Esophagus (tissue), 2 donors: ENCODE data around the gene JARID2. TPM values are rescaled to one million over a fixed set of nuclear protein-coding genes. Genes with fewer than 3 reads are reported as not detected.

Source experiments
- H3K27ac ChIP-seq, 2 donors: one replicate each; pipeline ENCODE4 v1.5.1; 2013; ENCODE audit warnings: low read depth in 2 of 2, mild to moderate bottlenecking in 2 of 2, inconsistent platforms in 1 of 2, low read length in 1 of 2, moderate library complexity in 1 of 2
- H3K27me3 ChIP-seq, 2 donors: one replicate each; pipeline ENCODE4 v1.6.1; 2013; ENCODE audit warnings: low read length in 2 of 2, control low read depth in 1 of 2, mild to moderate bottlenecking in 1 of 2; ENCODE audit not compliant: insufficient read depth in 2 of 2, control insufficient read depth in 1 of 2
- H3K36me3 ChIP-seq, 2 donors: one replicate each; pipeline ENCODE4 v1.6.1; 2013; ENCODE audit warnings: low read length in 1 of 2; ENCODE audit not compliant: control insufficient read depth in 2 of 2, insufficient read depth in 2 of 2
- H3K4me1 ChIP-seq, 2 donors: one replicate each; pipeline ENCODE4 v1.6.1; 2013; ENCODE audit warnings: low read length in 1 of 2; ENCODE audit not compliant: control insufficient read depth in 2 of 2, insufficient read depth in 2 of 2
- H3K4me3 ChIP-seq, 2 donors: one replicate each; pipeline ENCODE4 v1.5.1; 2013; ENCODE audit warnings: low read length in 2 of 2, mild to moderate bottlenecking in 2 of 2, low read depth in 1 of 2, moderate library complexity in 1 of 2
- H3K9me3 ChIP-seq, 2 donors: one replicate each; pipeline ENCODE4 v1.6.1; 2013; ENCODE audit warnings: mild to moderate bottlenecking in 2 of 2, low read depth in 1 of 2, low read length in 1 of 2, moderate library complexity in 1 of 2; ENCODE audit not compliant: control insufficient read depth in 2 of 2, insufficient read depth in 1 of 2
- WGBS, 2 donors: extraction: QIAGEN DNeasy Blood & Tissue Kit; methylation state at CpG; one replicate each; pipeline ENCODE4 v1.1.7; 2013; 5-methylcytosine and 5-hydroxymethylcytosine counted together
- polyA plus RNA-seq, 2 donors: library from polyadenylated mRNA; stranded (reverse); fragments of 200-250 nt; gene quantifications; one replicate each; pipeline ENCODE4 v1.2.3, GENCODE V29; 2013
- donor health status: healthy with polysubstance abuse.
- donor health status: Bipolar disorder and iron deficiency.

Gene JARID2
- polyA plus RNA-seq, 2 donors = 7.9 to 8.3 TPM

- Histone ChIP-seq H3K4me3 (no peak overlapping the region), H3K36me3 (peaks cover 16 to 69% of the 10 kb centered on the region in 2 donors), H3K27ac (no peak overlapping the region), H3K27me3 (no peaks in the 10 kb centered on the region), H3K9me3 (no peaks in the 10 kb centered on the region), H3K4me1 (peaks cover 0 to 9% of the 10 kb centered on the region in 2 donors)
- WGBS, 2 donors = 94 to 95% methylated on average over 6 of the region's 6 CpGs
Measured at GRCh38 chr6:15515226-15515625, 269.4 kb downstream of the JARID2 start.

GRCh38 chr6:15515660-15516375 is 269.9 kb downstream of the JARID2 start:
- Histone ChIP-seq H3K36me3 (peaks cover 14 to 69% of the 10 kb centered on the region in 2 donors), H3K27me3 (no peaks in the 10 kb centered on the region), H3K27ac (no peak overlapping the region), H3K4me1 (peaks cover 0 to 9% of the 10 kb centered on the region in 2 donors), H3K9me3 (no peaks in the 10 kb centered on the region), H3K4me3 (no peak overlapping the region)
- WGBS, 2 donors = 81 to 87% methylated on average over 18 of the region's 18 CpGs

DNA sequence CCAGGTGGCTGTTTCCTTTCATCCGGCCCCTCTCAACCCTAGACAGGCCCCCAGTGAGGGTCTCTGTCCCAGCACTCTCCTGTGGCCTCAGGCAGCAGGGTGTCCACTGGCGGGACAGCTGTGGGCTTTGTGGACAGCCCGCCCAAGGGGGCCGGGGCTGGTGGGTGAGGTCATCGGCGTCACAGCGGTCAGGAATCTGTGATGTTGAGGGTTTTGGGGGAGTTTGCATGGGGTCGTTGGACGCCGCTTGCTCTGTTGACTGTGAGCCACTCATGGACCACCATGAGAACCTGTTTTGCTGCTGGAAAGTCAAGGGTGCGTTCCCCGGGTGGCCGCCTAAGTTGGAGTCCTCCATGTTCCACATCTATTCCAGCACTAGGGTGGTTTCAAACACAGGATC is 270.5 kb downstream of the JARID2 start:
- H3K36me3 ChIP-seq = peaks cover 14 to 63% of the 10 kb centered on the region in 2 donors

GRCh38 chr6:15516923-15517560 is 271.2 kb downstream of the JARID2 start:
- no peaks in the 10 kb centered on the region for H3K9me3 ChIP-seq
- peaks cover 15 to 59% of the 10 kb centered on the region in 2 donors for H3K36me3 ChIP-seq
- H3K4me3 ChIP-seq = no peak overlapping the region
- peaks cover 0 to 5% of the 10 kb centered on the region in 2 donors for H3K4me1 ChIP-seq
- no peaks in the 10 kb centered on the region for H3K27me3 ChIP-seq
- WGBS, 2 donors = 97% methylated on average over 29 of the region's 29 CpGs
- H3K27ac ChIP-seq = no peak overlapping the region

More for the DNA sequence above, 270.5 kb downstream of the JARID2 start:
- WGBS, 2 donors = 97 to 98% methylated on average over 13 of the region's 13 CpGs
- H3K27me3 ChIP-seq = no peaks in the 10 kb centered on the region
- H3K4me3 ChIP-seq = no peak overlapping the region
- H3K27ac ChIP-seq = no peak overlapping the region
- no peaks in the 10 kb centered on the region for H3K9me3 ChIP-seq
- peaks cover 0 to 5% of the 10 kb centered on the region in 2 donors for H3K4me1 ChIP-seq

GRCh38 chr6:15517600-15517999 is 271.7 kb downstream of the JARID2 start:
- no peak overlapping the region for H3K27ac ChIP-seq
- no peaks in the 10 kb centered on the region for H3K27me3 ChIP-seq
- 95 to 96% methylated on average over 11 of the region's 11 CpGs for WGBS, 2 donors
- no peak overlapping the region for H3K4me3 ChIP-seq
- H3K36me3 ChIP-seq = peaks cover 21 to 57% of the 10 kb centered on the region in 2 donors
- peaks cover 0 to 5% of the 10 kb centered on the region in 2 donors for H3K4me1 ChIP-seq
- no peaks in the 10 kb centered on the region for H3K9me3 ChIP-seq

DNA sequence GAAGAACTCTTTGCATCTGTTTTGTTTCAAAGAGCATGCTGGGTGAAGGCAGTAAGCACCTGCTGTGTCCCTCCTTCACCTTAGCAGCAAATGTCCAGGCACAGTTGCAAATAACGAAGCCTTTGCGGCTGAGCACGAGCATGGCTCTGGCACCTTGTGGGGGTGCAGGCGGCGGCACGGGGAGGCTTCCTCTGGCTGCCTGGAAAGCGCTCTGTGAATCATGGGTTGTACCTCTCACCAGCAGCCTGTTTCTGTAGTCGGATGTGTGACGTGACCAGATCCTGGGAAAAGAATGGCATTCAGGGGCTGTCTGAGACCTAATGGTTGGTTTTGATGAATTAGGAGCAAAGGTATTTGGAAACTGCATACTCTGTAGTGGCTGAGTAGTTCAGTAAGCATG is 272.2 kb downstream of the JARID2 start:
- Histone ChIP-seq H3K9me3 (no peaks in the 10 kb centered on the region), H3K27me3 (no peaks in the 10 kb centered on the region), H3K4me3 (no peak overlapping the region), H3K27ac (no peak overlapping the region), H3K4me1 (peaks cover 0 to 5% of the 10 kb centered on the region in 2 donors), H3K36me3 (peaks cover 22 to 56% of the 10 kb centered on the region in 2 donors)
- WGBS, 2 donors = 98% methylated on average over 9 of the region's 9 CpGs

DNA sequence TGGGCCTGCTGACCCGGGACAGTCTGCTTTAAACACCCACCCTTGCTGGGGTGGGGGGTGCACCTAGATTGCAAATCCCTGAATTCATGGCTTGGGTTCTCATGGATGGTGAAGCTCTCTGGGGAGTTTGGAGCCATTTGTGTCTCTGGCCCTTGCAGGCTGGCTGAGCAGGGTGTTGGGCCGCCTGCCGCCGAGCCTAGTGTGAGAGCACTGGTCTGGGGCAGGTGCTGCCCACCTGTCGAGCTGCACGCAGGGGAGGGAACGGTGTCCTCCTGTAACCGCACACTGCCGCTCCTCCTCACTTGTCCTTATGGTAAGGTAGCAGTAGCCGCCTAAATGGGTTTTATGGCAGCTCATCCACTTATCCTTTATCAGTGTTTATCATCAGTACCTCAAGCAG is 273.0 kb downstream of the JARID2 start:
- H3K36me3 ChIP-seq = peaks cover 21 to 51% of the 10 kb centered on the region in 2 donors
- no peaks in the 10 kb centered on the region for H3K27me3 ChIP-seq
- no peaks in the 10 kb centered on the region for H3K9me3 ChIP-seq
- H3K4me1 ChIP-seq = peaks cover 0 to 5% of the 10 kb centered on the region in 2 donors
- no peak overlapping the region for H3K4me3 ChIP-seq
- 97 to 98% methylated on average over 10 of the region's 10 CpGs for WGBS, 2 donors
- H3K27ac ChIP-seq = no peak overlapping the region

- H3K36me3 ChIP-seq = peaks cover 21 to 52% of the 10 kb centered on the region in 2 donors
- H3K4me3 ChIP-seq = no peak overlapping the region
- H3K27ac ChIP-seq = no peak overlapping the region
- WGBS, 2 donors = 83 to 89% methylated on average over 6 of the region's 6 CpGs
- peaks cover 0 to under 1% of the 10 kb centered on the region in 2 donors for H3K4me1 ChIP-seq
- no peaks in the 10 kb centered on the region for H3K27me3 ChIP-seq
- no peaks in the 10 kb centered on the region for H3K9me3 ChIP-seq
Measured at GRCh38 chr6:15519681-15520080, 273.8 kb downstream of the JARID2 start.

DNA sequence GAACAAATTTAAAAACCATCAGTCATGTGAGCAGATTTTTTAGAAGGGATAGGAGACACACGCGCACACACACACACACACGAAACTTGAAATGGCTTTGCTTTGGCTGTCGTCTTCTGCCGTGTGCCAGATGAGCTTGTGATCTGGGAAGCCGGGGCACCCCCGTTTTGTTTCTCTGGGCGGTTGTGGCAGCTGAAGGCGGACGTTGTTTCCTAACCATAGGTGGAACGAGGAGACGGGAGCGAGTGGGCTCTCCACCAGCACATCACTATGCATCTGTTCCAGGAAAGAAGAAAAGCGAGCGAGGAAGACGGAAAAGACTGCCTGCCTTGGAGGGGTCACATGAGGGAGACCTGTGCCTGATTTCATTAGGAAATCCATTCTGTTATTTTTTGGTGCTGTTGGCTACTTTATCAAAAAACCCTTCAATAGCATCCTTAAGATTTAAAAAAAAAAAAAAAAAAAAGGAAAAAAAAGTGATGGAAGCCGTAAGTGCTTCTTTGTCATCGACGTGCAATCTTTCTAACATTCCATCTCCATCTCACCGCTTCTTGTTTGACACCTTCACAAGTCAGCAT is 274.8 kb downstream of the JARID2 start:
- Histone ChIP-seq H3K9me3 (no peaks in the 10 kb centered on the region), H3K27ac (no peak overlapping the region), H3K36me3 (peaks cover 21 to 47% of the 10 kb centered on the region in 2 donors), H3K4me1 (no peaks in the 10 kb centered on the region), H3K4me3 (no peak overlapping the region), H3K27me3 (no peaks in the 10 kb centered on the region)
- WGBS, 2 donors = 95 to 96% methylated on average over 20 of the region's 20 CpGs
